ENCODE data around the gene ZFYVE19. TPM values are rescaled to one million over a fixed set of nuclear protein-coding genes. Genes with fewer than 3 reads are reported as not detected.

The ZFYVE19 gene
- total and polyA plus RNA-seq, 2 of the 13 experiments (the other 11 are each of a cell fraction or from before 2014, with no cell fraction given) = 23.3 to 44.0 TPM

DNA sequence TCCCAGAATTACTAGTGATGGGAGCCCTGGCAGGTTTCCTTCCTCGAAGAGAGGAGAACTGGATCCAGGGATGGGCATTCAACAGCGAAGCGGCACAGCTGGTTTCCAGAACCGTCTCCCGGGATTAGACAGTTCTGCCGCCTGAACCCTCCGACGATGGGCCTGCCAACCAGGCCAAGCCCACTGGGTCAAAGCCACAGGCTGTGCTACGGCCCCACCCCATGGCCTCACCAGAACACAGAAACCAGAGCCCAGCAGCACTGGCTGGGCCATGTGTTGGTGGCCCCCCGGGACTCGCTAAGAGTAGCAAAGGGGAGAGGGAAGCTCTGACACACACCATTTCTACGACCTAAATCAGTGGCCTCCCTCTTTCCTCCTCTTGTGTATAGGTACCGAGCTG lies 34.9 kb upstream of the ZFYVE19 start:
- no peak for DNase-seq (ENCODE audit: low spot score)
- no peak for TF ChIP-seq RCOR2 (CRISPR knock-in tag; IDR thresholded peaks at IDR 0.05)
- TF ChIP-seq HOXA9 (CRISPR knock-in tag; IDR thresholded peaks at IDR 0.05; ENCODE audit: borderline replicate concordance) = no peak
- TF ChIP-seq SOX13 (IDR thresholded peaks at IDR 0.05) = no peak
- no peak for TF ChIP-seq SOX13 (CRISPR knock-in tag; conservative IDR thresholded peaks at IDR 0.05 in 1 of 2, IDR thresholded peaks at IDR 0.05 in 1 of 2)
- TF ChIP-seq ZBTB26 (CRISPR knock-in tag; IDR thresholded peaks at IDR 0.05; ENCODE audit: borderline replicate concordance) = no peak
- no peak for TF ChIP-seq ZXDC (CRISPR knock-in tag; IDR thresholded peaks at IDR 0.05)
- TF ChIP-seq, protein P1, sequence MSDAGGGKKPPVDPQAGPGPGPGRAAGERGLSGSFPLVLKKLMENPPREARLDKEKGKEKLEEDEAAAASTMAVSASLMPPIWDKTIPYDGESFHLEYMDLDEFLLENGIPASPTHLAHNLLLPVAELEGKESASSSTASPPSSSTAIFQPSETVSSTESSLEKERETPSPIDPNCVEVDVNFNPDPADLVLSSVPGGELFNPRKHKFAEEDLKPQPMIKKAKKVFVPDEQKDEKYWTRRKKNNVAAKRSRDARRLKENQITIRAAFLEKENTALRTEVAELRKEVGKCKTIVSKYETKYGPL (CRISPR knock-in tag; IDR thresholded peaks at IDR 0.05) = no peak
- no peak for TF ChIP-seq ZNF503 (CRISPR knock-in tag; IDR thresholded peaks at IDR 0.05)
- TF ChIP-seq HINFP (CRISPR knock-in tag; IDR thresholded peaks at IDR 0.05; ENCODE audit: low read depth) = no peak
- TF ChIP-seq ZNF446 (CRISPR knock-in tag; IDR thresholded peaks at IDR 0.05) = no peak
- no peak overlapping the region for H3K4me2 ChIP-seq (ENCODE audit: low read depth, low read length)
- 94% methylated on average over 10 of the region's 13 CpGs for WGBS (ENCODE audit: low lambda C conversion rate)
- no peaks in the 10 kb centered on the region for H3K9me3 ChIP-seq (ENCODE audit: low read length)
- H3K27ac ChIP-seq (ENCODE audit: extremely low read length, insufficient read depth, low read length) = no peak overlapping the region
- no peaks in the 10 kb centered on the region for H3K27me3 ChIP-seq (ENCODE audit: control insufficient read depth in 1 of 2, insufficient read depth in 2 of 2, low read length in 2 of 2)
- no peak overlapping the region for H2AFZ ChIP-seq (ENCODE audit: low read length)
- no peak for FAIRE-seq
- no peak for ATAC-seq
- H3K36me3 ChIP-seq (replicated peaks in 1 of 2; ENCODE audit: control insufficient read depth in 1 of 2, insufficient read depth in 2 of 2, low read length in 2 of 2) = peaks cover 28 to 49% of the 10 kb centered on the region in 2 experiments; a peak in 4 of 5 replicates
- H3K79me2 ChIP-seq (ENCODE audit: insufficient read depth, low read length) = no peaks in the 10 kb centered on the region
- H3K4me1 ChIP-seq (ENCODE audit: insufficient read depth, low read length) = no peaks in the 10 kb centered on the region
- CTCF ChIA-PET (ENCODE audit: low intra/inter-chr PET ratio, low total read pairs) = no interaction called here
- POLR2A ChIA-PET = interaction anchor here (1.8 kb wide), 1 partner anchor 9 kb away, joined by 6 read pairs; the partner anchor contains the start of gene GCHFR
- BruUV-seq (replicated peaks) = no TSS peak
- no peak overlapping the region for H3K9ac ChIP-seq (ENCODE audit: insufficient read depth, low read depth, low read length)
- in situ Hi-C loops (cut with HindIII; ENCODE audit: extremely low pct_ligation_motif_present, low pct_unique_long_range_greater_than_20kb) (no loop called here), intact Hi-C loops (cut with micrococcal nuclease; ENCODE audit: unreplicated experiment) (no loop called here)
- H4K20me1 ChIP-seq (ENCODE audit: insufficient read depth, low read length) = no peaks in the 10 kb centered on the region
- H3K4me3 ChIP-seq (replicated peaks in 1 of 3; ENCODE audit: insufficient read depth in 1 of 3, low read depth in 2 of 3, low read length in 3 of 3) = no peak overlapping the region

Data from HepG2 (cell line).